HepG2 (cell line): ENCODE results near the gene COX5B. TPM values are rescaled to one million over a fixed set of nuclear protein-coding genes. Genes with fewer than 3 reads are reported as not detected.

ENCODE experiments used
- DR1 ChIP-seq: sonication (generic); formaldehyde crosslinking; IDR thresholded peaks from 2 replicates; pipeline ENCODE4 v1.8.0; 2021; ENCODE audit warnings: mild to moderate bottlenecking, missing genetic modification reagents, inconsistent platforms
- HIC2 ChIP-seq: sonication (generic); formaldehyde crosslinking; IDR thresholded peaks from 2 replicates; pipeline ENCODE4 v1.9.0; 2022; ENCODE audit warnings: low read depth, missing genetic modification reagents
- HMGXB3 ChIP-seq: sonication (generic); formaldehyde crosslinking; IDR thresholded peaks from 2 replicates; pipeline ENCODE4 v1.4.0; 2020; ENCODE audit warnings: missing genetic modification reagents, borderline replicate concordance
- HNF4G ChIP-seq, 2 experiments: sonication (generic) in 1 of 2; formaldehyde crosslinking in 1 of 2; IDR thresholded peaks; 2 replicates each; pipeline versions ENCODE4 v1.4.0 to v1.6.1; 2011 to 2020; ENCODE audit warnings: borderline replicate concordance in 2 of 2, low read depth in 2 of 2, mild to moderate bottlenecking in 2 of 2, low read length in 1 of 2, missing genetic modification reagents in 1 of 2, moderate library complexity in 1 of 2
- HOXA3 ChIP-seq: sonication (generic); formaldehyde crosslinking; IDR thresholded peaks from 2 replicates; pipeline ENCODE4 v1.5.0; 2020; ENCODE audit warnings: missing genetic modification reagents
- MYPOP ChIP-seq: sonication (generic); formaldehyde crosslinking; IDR thresholded peaks from 2 replicates; pipeline ENCODE4 v1.8.1; 2023; ENCODE audit warnings: mild to moderate bottlenecking, moderate library complexity, missing genetic modification reagents
- NR0B2 ChIP-seq: sonication (generic); formaldehyde crosslinking; IDR thresholded peaks from 2 replicates; pipeline ENCODE4 v1.4.0; 2020; ENCODE audit warnings: mild to moderate bottlenecking, missing genetic modification reagents
- SMAD3 ChIP-seq: sonication (generic); formaldehyde crosslinking; IDR thresholded peaks from 2 replicates; pipeline ENCODE4 v1.4.0; 2020; ENCODE audit warnings: missing genetic modification reagents
- SRY ChIP-seq: sonication (generic); formaldehyde crosslinking; IDR thresholded peaks from 2 replicates; pipeline ENCODE4 v1.8.0; 2022; ENCODE audit warnings: mild to moderate bottlenecking, missing genetic modification reagents
- XRCC5 ChIP-seq: fragments of 200-400 bp; formaldehyde crosslinking; optimal IDR thresholded peaks from 2 replicates; pipeline ENCODE3; 2017; ENCODE audit warnings: mild to moderate bottlenecking, low read length
- ZBED4 ChIP-seq: sonication (generic); formaldehyde crosslinking; IDR thresholded peaks from 2 replicates; pipeline ENCODE4 v1.4.0; 2020; ENCODE audit warnings: missing genetic modification reagents, borderline replicate concordance
- ZGPAT ChIP-seq: IDR thresholded peaks from 2 replicates; pipeline ENCODE4 v1.6.1; 2016; ENCODE audit warnings: mild to moderate bottlenecking
- ZSCAN25 ChIP-seq: sonication (generic); formaldehyde crosslinking; IDR thresholded peaks from 2 replicates; pipeline ENCODE4 v1.8.0; 2022; ENCODE audit warnings: mild to moderate bottlenecking, missing genetic modification reagents
- polyA plus RNA-seq, 8 experiments: library from polyadenylated mRNA; depleted of rRNA in 3 of 8; stranded (reverse) in 7 of 8; unstranded in 1 of 8; fragments of >200 nt; fragmentation: Illumina TruSeq in 4 of 8; extraction: Trizol in 4 of 8; gene quantifications; 2 replicates each; pipeline versions ENCODE4 v1.2.1 to v1.2.3, GENCODE V29; 2011 to 2016; ENCODE audit warnings: low read depth in 4 of 8, missing spikeins in 1 of 8, mixed read lengths in 1 of 8; ENCODE audit not compliant: insufficient read depth in 1 of 8
- total RNA-seq, 5 experiments: library from RNA; depleted of rRNA; stranded (reverse); fragments of >200 nt; fragmentation: Illumina TruSeq; extraction: Trizol; gene quantifications; 2 replicates each; pipeline ENCODE4 v1.2.3, GENCODE V29; 2016; ENCODE audit warnings: low read depth in 1 of 5

COX5B gene
- total and polyA plus RNA-seq, 2 of the 13 experiments (the other 11 are each of a cell fraction or from before 2014, with no cell fraction given), result 453 to 536 TPM

GRCh38 chr2:97663962-97664635 is 18.2 kb downstream of the COX5B start, which contains the start of gene ACTR1B (continued):
- TF ChIP-seq HMGXB3, result peak; percentile 65; the same call in 1 of the 2 replicates
- peak; percentile 72; the same call in 1 of the 2 replicates for TF ChIP-seq DR1
- no peak for TF ChIP-seq ZSCAN25 (CRISPR knock-in tag)
- TF ChIP-seq SMAD3 (CRISPR knock-in tag), result 0 out of 2 replicates have a peak, but pooled peaks have one; percentile 64
- no peak for TF ChIP-seq NR0B2 (CRISPR knock-in tag)
- TF ChIP-seq HNF4G (IDR thresholded peaks at IDR 0.05; ENCODE audit: borderline replicate concordance, low read depth, low read length), result no peak
- TF ChIP-seq HNF4G (CRISPR knock-in tag; IDR thresholded peaks at IDR 0.05; ENCODE audit: borderline replicate concordance, low read depth), result no peak
- peak; percentile 83 for TF ChIP-seq HOXA3
- TF ChIP-seq SRY (CRISPR knock-in tag), result no peak
- no peak for TF ChIP-seq HIC2 (CRISPR knock-in tag)
- 0 out of 2 replicates have a peak, but pooled peaks have one; percentile 22 for TF ChIP-seq MYPOP (CRISPR knock-in tag)
- TF ChIP-seq ZBED4, result peak; percentile 27; the same call in 1 of the 2 replicates
- TF ChIP-seq XRCC5, result peak; percentile 71
- TF ChIP-seq ZGPAT (CRISPR knock-in tag), result peak; percentile 60
